Progenitor cell of endocrine pancreas (in vitro differentiated cells): Measurements from ENCODE around the gene OR5C1. TPM values are rescaled to one million over a fixed set of nuclear protein-coding genes. Genes with fewer than 3 reads are reported as not detected.

Source experiments
- total RNA-seq: library from RNA; stranded (reverse); gene quantifications from 2 replicates; pipeline ENCODE4 v1.2.1, GENCODE V29; 2021

OR5C1 gene
- total RNA-seq, 1 donor from 2014 or later, result not detected

Other genes with a start within 250 kb of the OR5C1 start
- not detected in 2 replicates for gene OR1N2, start 235.8 kb upstream of the OR5C1 start, total RNA-seq
- not detected in 2 replicates for gene OR1L8, start 205.5 kb upstream of the OR5C1 start, total RNA-seq
- gene OR1Q1, start 174.2 kb upstream of the OR5C1 start, total RNA-seq, result not detected in 2 replicates
- not detected in 2 replicates for gene OR1B1, start 131.3 kb upstream of the OR5C1 start, total RNA-seq
- gene OR1L1, start 127.2 kb upstream of the OR5C1 start, total RNA-seq, result not detected in 2 replicates
- not detected in 2 replicates for gene OR1L3, start 113.8 kb upstream of the OR5C1 start, total RNA-seq
- not detected in 2 replicates for gene OR1L4, start 64.9 kb upstream of the OR5C1 start, total RNA-seq
- not detected in 2 replicates for gene OR1L6, start 46.6 kb upstream of the OR5C1 start, total RNA-seq
- not detected in 2 replicates for gene OR1K1, start 11.2 kb downstream of the OR5C1 start, total RNA-seq
- gene PDCL, start 39.7 kb downstream of the OR5C1 start, total RNA-seq, result 31.2 and 33.3 TPM in 2 replicates
- 61.3 and 68.8 TPM in 2 replicates for gene RC3H2, start 116.4 kb downstream of the OR5C1 start, total RNA-seq
- gene ZBTB6, start 124.4 kb downstream of the OR5C1 start, total RNA-seq, result 8.3 and 9.0 TPM in 2 replicates
- 14.1 and 15.4 TPM in 2 replicates for gene ZBTB26, start 142.6 kb downstream of the OR5C1 start, total RNA-seq
- 78.9 and 93.6 TPM in 2 replicates for gene RABGAP1, start 152.1 kb downstream of the OR5C1 start, total RNA-seq
- gene GPR21, start 244.7 kb downstream of the OR5C1 start, total RNA-seq, result 2.9 and 3.4 TPM in 2 replicates